Measurements from ENCODE around the gene SMAD6.

GRCh38 chr15:66721954-66722353 is 19.9 kb downstream of the SMAD6 start:
- TF ChIP-seq POLR2A (IDR thresholded peaks at IDR 0.05) = no peak
- no peak for TF ChIP-seq CTCF (IDR thresholded peaks at IDR 0.05)
